Endothelial cell of umbilical vein (primary cell): ENCODE results near the gene DENND1A.

Source experiments
- CTCF ChIP-seq, 2 donors: IDR thresholded peaks; 1 replicate in 1 of 2; 2 replicates in 1 of 2; pipeline ENCODE4 v1.5.1; 2011; ENCODE audit warnings: low read length in 2 of 2, mild to moderate bottlenecking in 2 of 2, moderate library complexity in 2 of 2, control low read depth in 1 of 2, inconsistent platforms in 1 of 2, low read depth in 1 of 2; ENCODE audit not compliant: insufficient read depth in 1 of 2; ENCODE audit errors: extremely low read depth in 1 of 2
- EZH2 ChIP-seq: IDR thresholded peaks from 2 replicates; pipeline ENCODE4 v1.6.1; 2012; ENCODE audit warnings: borderline replicate concordance, low read depth, mild to moderate bottlenecking, moderate library complexity, low read length, inconsistent platforms; ENCODE audit not compliant: severe bottlenecking
- FOS ChIP-seq: IDR thresholded peaks from 2 replicates; pipeline ENCODE4 v1.6.1; 2011; ENCODE audit warnings: mild to moderate bottlenecking, low read length, moderate library complexity, borderline replicate concordance; ENCODE audit not compliant: insufficient read depth
- JUN ChIP-seq: IDR thresholded peaks from 2 replicates; pipeline ENCODE4 v1.6.1; 2011; ENCODE audit warnings: borderline replicate concordance, low read depth; ENCODE audit not compliant: insufficient read length, insufficient read depth
- MAX ChIP-seq: IDR thresholded peaks from 2 replicates; pipeline ENCODE4 v1.6.1; 2011; ENCODE audit not compliant: insufficient read depth, insufficient read length
- MYC ChIP-seq: IDR thresholded peaks from one replicate; pipeline ENCODE4 v1.6.1; 2011; ENCODE audit warnings: mild to moderate bottlenecking, low read depth, low read length
- POLR2A ChIP-seq: IDR thresholded peaks from 2 replicates; pipeline ENCODE4 v1.6.1; 2012; ENCODE audit warnings: low read depth, mild to moderate bottlenecking, control low read depth, low read length
- POLR2AphosphoS5 ChIP-seq: IDR thresholded peaks from 2 replicates; pipeline ENCODE4 v1.6.1; 2012; ENCODE audit warnings: low read depth, mild to moderate bottlenecking, control low read depth, low read length, moderate library complexity; ENCODE audit not compliant: insufficient read depth

- TF ChIP-seq CTCF (IDR thresholded peaks at IDR 0.05; ENCODE audit: extremely low read depth in 1 of 2, insufficient read depth in 1 of 2, low read depth in 1 of 2, low read length in 2 of 2) = no peak
- no peak for TF ChIP-seq MAX
- no peak for TF ChIP-seq POLR2AphosphoS5
- no peak for TF ChIP-seq POLR2A
- TF ChIP-seq MYC = no peak
- TF ChIP-seq JUN = no peak
- no peak for TF ChIP-seq EZH2
- TF ChIP-seq FOS = no peak
These were observed 278.1 kb downstream of the DENND1A start for GRCh38 chr9:123651871-123652270.
